RCC 7860 (cell line): ENCODE data around the gene CUL5.

Experiments used
- DNase-seq: peaks from one replicate; pipeline ENCODE4 v3.0.0-alpha.2; 2015; ENCODE audit warnings: low spot score
- FAIRE-seq: peaks from 2 replicates; lab custom pipeline; 2012; peaks lifted over from hg19 to GRCh38; lab: Jason Lieb, UNC

Gene CUL5

DNA sequence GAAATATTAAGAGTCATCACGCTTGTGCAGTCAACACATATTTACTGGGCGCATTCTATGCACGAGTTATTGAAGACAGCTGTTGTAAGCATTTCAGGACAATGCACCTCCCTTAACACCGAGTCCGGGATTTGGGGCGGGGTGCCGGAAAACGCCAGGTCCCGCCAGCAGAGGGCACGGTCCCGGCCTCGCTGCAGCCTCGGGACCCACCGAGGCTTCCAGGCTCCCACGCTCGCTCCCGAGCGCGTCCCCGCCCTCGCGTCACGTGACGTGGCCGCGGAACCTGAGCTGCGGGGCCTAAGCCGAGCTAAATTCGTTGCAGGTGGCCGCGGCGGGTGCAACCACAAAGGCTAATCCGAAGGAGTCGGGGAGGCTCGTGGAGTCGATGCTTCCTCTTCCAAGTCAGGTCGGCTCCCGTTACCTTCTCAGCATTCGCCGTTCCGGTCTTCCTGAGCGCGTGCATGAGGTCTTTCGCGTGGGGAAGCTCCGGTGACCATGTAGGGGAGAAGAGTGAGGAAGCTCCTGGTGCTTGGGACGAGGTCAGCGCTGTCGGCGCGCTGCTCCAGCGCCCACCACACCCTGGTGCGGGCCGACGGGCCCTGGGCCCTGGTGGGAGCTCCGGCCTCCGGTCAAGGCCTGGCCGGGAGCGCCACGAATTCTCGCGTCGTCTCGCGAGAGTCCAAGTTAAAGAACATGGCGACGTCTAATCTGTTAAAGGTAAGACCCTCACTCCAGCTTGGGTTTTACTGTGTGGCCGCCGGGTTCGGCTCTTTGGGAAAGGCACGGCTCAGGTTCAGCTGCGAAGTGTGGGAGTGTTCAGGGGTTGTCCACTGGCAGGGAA lies at the start of gene CUL5:
Gene CUL5, plus strand, starts transcription at position 243 of the 841 bp plus-strand sequence. Its CDS starts 451 bp downstream, at position 694.
- FAIRE-seq, result no peak
- peak; percentile 62 for DNase-seq

DNA sequence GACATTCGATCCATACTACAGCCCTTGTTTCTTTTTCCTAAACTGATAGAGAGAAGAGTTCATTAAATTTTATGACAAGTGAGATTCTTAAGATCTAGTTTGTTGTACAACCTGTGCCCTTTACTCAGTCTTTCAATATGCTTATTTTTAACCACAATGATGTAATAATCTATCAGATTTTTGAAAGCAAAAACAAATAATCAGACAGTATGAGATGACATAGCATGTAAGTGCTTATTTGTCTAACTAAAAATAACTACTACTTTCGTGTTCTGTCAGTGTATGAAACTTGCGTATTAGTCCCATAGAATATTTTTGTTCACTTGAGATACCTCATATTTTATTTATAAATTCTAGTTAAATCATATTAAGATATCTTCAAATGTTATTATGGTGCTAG lies 47.2 kb upstream of the CUL5 start:
- no peak for DNase-seq
- no peak for FAIRE-seq

DNA sequence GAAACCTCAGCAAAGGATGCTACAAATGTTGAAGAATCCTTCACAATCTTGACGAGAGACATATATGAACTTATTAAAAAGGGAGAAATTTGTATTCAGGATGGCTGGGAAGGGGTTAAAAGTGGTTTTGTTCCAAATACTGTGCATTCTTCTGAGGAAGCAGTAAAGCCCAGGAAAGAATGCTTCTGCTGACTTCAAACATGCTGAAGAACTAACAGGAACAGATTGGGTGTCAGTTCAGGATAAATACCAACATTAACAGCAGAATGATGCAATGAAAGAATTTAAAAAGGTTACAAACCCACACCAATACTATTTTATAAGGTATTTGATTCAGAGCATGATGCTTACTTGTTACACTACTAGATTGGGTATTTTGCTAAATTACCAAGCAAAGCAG lies 46.5 kb upstream of the CUL5 start:
- DNase-seq, result no peak
- no peak for FAIRE-seq

DNA sequence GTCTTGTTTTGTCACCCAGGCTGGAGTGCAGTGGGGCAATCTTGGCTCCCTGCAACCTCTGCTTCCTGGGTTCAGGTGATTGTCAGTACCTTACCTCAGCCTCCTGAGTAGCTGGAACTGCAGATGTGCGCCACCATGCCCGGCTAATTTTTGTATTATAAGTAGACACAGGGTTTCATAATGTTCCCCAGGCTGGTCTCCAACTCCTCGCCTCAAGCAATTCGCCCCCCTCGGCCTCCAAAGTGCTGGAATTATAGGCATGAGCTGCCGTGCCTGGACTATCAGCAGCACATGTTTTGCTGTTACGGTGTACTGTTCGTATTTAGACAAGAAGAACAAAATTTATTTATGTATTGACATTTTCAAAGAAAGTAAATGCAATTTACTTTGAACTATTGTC lies 45.6 kb upstream of the CUL5 start:
- no peak for FAIRE-seq
- no peak for DNase-seq

DNA sequence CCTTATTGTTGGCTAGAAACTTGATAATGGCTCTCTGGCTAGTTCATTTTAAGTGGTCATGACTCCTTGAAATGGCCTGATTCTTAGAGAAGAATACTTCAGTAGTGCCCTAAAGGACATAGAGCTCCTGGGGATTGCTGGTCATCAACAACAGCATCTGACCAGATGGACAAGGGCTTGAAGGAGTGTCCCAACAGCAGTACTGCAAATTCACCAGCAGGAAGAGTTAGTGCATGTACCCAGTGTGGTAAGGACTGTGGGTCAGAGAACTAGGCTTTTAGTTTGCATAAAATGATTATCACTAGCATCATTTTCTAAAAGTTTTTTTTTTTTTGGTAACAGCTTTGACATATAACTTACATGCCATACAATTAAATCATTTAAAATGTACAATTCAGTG lies 39.5 kb upstream of the CUL5 start:
- FAIRE-seq (no peak), DNase-seq (no peak)

DNA sequence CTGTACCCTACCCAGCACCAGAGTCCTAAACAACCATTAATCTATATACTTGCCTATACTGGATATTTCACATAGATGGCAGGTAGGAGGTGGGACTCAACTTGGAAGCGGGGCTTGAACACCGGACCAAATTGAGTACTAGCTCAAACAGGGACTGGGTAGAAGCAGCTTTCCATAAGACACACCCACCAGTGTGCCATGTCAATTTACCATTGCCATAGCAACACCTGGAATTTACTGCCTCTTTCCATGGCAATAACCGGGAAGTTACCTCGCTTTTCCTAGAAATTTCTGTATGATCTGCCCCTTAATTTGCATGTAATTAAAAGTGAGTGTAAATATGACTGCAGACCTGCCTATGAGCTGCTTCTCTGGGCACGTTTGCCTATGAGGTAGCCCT lies 38.6 kb upstream of the CUL5 start:
- DNase-seq (no peak), FAIRE-seq (no peak)

DNA sequence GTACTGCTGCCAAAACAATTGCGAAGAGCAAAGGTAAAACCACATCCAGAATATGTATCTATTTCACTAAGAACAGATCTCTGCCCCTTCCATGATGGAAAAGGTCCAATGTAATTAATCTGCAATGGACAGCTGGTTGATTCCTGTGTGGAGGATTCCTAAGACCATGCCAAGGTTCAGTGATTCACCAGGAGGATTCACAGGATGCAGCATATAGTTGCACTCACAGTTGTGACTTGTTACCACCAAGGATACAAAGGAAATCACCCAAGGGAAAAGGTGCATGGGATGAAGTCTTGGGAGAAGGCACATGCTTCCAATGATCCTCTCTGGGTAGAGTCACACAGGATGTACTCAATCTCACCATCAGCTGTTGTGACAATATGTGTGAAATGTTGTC lies 35.1 kb upstream of the CUL5 start:
- DNase-seq (no peak), FAIRE-seq (no peak)

DNA sequence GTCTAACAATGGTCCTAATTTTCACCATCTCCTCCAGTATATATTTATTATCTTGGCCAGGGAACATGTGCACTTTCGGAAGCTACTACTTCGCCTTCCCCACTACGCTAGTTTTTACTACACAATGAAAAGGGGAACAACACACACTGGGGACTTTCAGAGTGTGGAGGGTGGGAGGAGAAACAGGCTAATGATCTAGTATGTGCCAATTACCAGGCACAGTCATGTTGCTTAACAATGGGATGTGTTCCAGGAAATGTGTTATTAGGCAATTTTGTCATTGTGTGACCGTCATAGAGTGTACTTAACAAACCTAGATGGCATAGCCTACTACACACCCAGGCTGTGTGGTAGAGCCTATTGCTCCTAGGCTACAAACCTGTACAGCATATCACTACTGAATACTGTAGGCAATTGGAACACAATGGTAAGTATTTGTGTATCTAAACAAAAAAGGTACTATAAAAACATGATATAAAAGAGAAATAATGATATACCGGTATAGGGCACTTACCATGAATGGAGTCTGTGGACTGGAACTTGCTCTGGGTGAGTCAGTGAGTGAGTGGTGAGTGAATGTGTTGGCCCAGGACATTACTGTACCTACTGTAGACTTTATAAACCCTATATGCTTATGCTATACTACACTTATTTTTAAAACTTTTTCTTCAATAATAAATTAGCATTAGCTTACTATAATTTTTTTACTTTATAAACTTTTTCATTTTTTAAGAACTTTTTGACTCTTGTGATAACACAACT lies 20.1 kb upstream of the CUL5 start:
- DNase-seq (peak; percentile 7), FAIRE-seq (peak; percentile 71)

DNA sequence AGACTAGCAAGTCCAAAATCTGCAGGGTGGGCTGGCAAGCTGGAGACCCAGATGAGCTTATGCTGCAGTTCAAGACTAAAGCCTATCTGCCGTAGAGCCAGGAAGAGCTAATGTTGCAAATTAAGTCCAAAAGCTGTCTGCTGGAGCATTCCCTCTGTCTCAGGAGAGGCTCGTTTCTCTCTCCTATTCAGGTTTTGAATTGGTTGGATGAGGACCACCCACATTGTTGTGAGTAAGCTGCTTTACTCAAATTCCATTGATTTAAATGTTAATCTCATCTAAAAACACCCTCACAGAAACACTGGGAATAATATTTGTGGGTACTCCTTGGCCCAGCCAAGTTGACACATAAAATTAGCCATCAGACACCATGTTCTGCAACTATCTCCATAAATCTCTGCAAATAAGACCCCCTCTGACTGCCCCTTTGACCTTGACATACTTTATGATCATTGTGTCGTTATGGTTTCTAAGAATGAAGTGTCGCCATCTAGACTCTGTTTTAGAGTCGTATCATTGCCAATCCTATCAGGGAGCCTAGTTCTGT lies 16.8 kb upstream of the CUL5 start:
- DNase-seq, result no peak
- no peak for FAIRE-seq

DNA sequence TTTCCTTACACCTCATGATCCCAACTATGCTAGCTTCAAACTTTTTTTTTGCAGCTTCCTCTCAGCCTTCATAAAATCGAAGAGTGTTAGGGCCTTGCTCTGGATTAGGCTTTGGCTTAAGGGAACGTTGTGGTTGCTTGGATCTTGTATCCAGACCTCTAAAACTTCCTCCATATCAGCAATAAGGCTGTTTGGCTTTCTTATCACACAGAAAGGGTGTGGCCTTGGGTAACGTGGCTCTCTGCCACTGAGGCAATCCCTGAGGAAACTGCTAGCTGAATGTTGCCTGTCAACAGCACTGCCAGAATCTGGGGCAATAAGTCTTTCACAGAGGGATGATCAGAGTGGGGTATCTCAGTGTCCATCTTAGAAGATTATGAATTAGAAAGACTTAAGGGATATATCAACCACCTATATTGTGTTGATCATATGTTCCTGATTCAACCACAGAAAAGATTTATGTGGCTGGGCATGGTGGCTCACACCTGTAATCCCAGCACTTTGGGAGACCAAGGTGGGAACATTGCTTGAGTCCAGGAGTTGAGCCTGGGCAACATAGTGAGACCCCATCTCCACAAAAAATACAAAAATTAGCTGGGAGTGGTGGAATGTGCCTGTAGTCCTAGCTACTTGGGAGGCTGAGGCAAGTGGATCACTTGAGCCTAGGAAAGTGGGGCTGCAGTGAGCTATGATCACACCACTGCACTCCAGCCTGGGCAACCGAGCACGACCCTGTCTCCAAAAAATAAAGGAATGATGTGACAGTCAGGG lies 12.5 kb upstream of the CUL5 start:
- FAIRE-seq, result no peak
- DNase-seq, result no peak

DNA sequence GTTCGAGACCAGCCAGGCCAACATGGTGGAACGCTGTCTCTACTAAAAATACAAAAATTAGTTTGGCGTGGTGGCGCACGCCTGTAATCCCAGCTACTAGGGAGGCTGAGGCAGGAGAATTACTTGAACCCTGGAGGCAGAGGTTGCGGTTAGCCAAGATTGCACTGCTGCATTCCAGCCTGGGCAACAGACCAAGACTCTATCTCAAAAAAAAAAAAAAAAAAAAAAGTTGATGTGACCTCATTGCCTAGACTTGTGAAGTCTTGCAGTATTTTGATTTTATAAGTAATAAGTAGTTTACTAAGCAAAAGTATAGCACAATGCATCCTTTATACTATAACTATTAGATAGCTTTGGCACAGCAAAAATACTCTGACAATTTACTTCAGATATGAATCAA lies 9.9 kb upstream of the CUL5 start:
- DNase-seq, result no peak
- no peak for FAIRE-seq

DNA sequence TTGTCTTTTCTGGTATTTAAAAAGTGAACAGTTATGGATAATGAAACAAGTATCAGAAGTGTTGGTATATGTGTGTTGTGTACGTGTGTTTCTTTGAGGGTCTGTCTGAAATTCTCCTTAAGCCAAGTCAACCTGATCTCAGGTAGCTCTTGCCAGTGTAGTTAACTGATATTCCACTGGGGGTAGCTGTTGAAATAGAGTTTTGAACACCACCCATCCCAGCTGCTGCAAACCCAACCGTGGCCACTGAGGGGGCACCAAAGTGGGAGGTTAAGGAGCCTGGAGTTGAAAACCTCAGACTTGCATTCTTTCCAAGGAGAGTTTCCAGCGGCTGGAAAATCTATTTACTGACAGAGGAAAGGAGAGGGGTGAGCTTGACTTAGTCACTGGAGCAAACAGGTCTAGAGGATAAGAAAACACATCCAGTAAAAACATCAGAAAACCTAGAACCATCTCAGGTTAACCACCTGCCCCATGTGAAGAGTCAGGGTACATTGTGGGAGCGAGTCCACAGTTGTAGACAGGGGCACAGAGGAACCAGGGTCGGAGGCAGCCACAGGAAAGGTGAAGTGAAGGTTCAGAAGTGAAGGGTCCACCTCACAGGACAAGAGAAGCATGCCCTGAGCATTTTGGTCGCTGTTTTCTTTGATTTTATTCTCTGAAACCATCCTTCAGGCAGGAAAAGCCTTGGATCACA lies 8.8 kb upstream of the CUL5 start:
- peak; percentile 26 for FAIRE-seq
- peak; percentile 23 for DNase-seq

DNA sequence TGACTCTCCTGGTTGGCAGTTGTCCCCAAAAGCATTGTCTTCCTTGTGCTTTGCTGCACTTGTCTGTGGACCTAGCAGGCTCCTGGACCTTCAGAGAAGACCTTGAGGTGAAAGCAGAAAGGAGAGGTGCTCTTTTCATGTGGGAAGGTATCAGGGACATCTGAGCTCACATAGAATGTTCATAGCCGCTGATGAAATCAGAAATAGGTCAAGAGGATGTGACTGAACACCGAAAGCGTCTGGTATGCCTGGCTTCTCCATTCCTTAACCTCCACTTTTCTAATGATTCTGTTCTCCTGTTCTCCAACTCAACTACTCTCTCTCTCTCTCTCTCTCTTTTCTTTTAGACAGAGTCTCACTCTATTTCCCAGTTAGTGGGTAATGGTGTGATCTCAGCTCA lies 6.2 kb upstream of the CUL5 start:
- FAIRE-seq (no peak), DNase-seq (no peak)

DNA sequence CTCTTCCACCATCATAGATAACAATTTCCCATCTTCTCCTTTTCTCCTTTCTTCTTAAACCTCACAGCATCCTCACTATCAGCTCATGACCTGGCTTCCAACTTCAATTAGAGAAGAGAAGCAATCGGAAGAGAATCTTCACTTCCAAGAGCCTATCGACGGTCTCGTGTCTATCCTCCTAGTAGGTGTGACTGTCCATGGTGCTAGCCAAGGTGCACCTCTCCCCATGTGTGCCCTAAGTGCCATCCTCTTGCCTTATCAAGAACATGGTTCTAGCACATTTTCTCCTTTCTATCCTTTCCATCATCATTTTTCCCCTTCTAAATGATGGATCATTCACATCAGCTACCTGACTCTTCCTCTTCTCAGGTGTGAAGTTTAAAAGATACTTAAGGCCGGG lies 5.1 kb upstream of the CUL5 start:
- no peak for FAIRE-seq

DNA sequence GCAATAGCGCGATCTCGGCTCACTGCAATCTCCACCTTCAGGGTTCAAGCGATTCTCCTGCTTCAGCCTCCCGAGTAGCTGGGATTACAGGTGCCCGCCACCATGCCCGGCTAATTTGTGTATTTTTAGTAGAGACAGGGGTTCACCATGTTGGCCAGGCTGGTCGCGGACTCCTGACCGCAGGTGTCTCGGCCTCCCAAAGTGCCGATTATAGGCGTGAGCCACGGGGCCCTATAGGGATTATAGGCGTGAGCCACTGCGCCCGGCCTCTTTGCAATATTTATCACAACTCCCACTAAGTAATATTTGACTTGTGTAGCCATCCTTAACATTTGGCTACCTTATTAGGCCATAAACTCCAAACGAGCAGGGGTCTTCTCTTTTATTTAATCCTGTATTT lies 879 bp upstream of the CUL5 start:
- DNase-seq (no peak), FAIRE-seq (no peak)

More for the DNA sequence above, 5.1 kb upstream of the CUL5 start:
- DNase-seq, result no peak

DNA sequence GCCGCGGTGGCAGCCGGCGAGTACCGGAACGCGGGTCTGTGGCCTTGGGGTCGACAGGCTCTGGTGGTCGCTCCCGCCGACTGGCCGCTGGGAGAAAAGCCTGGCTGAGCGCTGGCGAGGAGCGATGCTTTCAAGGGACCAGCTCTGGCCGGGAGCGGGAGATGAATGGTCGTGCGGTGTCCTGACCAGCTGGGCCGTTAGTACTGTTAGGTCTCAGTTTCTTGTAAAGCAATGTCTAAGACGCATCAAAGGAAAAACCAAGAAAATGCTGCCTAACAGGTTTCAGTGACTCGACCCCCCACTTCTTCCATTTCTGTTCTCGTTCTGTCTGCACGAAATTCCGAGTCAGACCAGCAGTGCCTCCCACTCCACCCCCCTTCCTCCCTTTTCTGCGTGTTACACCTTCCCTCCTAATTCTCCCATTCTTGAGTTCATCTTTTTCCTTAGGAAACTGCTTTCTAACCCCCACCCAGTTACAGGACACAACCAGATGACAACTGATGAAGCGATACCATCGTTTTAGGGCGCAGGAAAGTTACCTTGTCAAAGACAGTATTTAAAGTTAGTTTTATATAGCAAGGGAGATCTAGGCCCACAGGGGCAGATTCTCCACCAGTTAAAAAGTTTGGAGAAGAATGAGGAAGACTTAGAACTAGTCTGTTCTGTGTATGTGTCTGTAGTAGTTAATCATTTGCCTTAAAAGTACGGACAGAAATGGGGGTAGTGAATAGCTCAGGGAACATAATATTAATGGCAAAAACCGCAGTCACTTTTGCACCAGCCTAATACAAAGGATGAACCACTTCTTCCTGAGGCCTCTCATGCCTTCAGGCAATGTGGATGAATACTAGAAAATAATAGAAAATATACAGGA lies 1.0 kb downstream of the CUL5 start:
- DNase-seq (no peak), FAIRE-seq (no peak)

DNA sequence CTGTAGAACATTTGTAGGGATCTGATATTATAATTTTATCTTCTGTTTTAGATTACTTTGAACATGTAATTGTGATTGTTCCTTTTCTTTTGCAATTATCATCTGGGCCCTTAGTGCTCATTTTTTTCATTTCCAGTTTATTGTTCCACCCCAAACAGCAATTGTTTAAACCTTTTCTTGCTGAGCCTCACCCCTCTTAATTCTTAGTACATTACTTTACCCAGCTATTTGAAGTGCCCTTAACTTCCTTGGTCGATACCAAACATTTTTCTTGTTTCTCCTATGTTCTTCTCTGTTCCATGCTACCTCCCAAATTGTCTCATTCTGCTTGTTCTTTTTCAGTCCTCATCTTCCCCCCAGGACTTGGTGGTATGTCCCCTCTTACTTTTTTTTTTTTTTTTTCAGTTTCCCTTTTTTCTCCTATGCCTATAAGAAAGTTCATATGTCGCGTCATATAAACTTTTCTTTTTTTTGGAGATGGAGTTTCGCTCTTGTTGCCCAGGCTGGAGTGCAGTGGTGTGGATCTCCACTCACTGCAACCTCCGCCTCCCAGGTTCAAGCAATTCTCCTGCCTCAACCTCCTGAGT lies 3.5 kb downstream of the CUL5 start:
- DNase-seq, result no peak
- no peak for FAIRE-seq

DNA sequence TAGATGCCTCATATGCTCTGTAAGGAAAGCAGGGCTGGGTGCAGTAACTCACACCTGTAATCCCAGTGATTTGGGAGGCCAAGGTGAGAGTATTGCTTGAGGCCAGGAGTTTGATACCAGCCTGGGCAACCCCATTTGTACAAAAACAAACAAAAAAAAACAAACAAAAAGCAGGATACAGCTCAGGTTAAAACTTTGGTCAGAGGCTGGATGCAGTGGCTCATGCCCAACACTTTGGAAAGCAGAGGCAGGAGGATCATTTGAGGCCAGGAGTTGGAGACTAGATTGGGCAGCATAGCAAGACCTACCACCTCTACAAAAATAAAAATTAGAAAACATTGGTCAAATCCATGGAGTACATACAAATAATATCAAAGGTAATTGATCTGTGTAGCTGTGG lies 7.9 kb downstream of the CUL5 start:
- DNase-seq, result no peak
- FAIRE-seq, result no peak

DNA sequence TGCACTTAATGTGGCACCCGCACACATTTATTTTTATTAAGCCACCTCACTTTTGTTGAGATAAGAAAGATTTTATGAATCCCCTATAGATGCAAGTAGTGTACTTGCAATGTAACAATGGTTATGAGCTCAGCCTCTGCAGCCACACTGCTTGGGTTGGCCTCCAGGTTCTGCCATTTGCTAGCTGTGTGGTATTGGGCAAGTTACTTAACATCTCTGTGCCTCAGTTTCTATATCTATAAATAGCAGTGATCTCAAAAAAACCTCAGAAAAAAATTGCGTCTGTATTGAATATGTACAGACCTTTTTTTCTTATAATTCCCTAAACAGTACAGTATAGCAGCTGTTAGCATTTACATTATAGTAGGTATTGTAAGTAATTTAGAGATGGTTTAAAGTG lies 10.0 kb downstream of the CUL5 start:
- FAIRE-seq (no peak), DNase-seq (no peak)
